K562 (cell line): Measurements from ENCODE around the gene RNASEH2A. TPM values are rescaled to one million over a fixed set of nuclear protein-coding genes. Genes with fewer than 3 reads are reported as not detected.

Experiments used
- BHLHE40 ChIP-seq: IDR thresholded peaks from 2 replicates; pipeline ENCODE4 v1.6.1; 2011; ENCODE audit warnings: low read length, improper control_type of control experiment
- CBX2 ChIP-seq: fragments of 200-600 bp; sonication (generic); IDR thresholded peaks from one replicate; pipeline ENCODE4 v1.6.1; 2012; ENCODE audit warnings: mild to moderate bottlenecking, low read length, inconsistent platforms; ENCODE audit not compliant: insufficient read depth, poor library complexity, severe bottlenecking
- CHCHD3 ChIP-seq: fragments of 250-450 bp; sonication (Bioruptor Pico); IDR thresholded peaks from 2 replicates; pipeline ENCODE4 v2.1.2; 2022; ENCODE audit warnings: mild to moderate bottlenecking
- EHMT2 ChIP-seq: fragments of 450-650 bp; IDR thresholded peaks from 2 replicates; pipeline ENCODE4 v1.6.1; 2018; ENCODE audit warnings: antibody characterized with exemption
- L3MBTL2 ChIP-seq: fragments of 450-650 bp; IDR thresholded peaks from 2 replicates; pipeline ENCODE4 v1.6.1; 2016; ENCODE audit warnings: mild to moderate bottlenecking, moderate library complexity
- MAFK ChIP-seq: IDR thresholded peaks from 2 replicates; pipeline ENCODE4 v1.6.1; 2011; ENCODE audit warnings: low read length, improper control_type of control experiment
- MIER1 ChIP-seq: fragments of 450-650 bp; IDR thresholded peaks from 2 replicates; pipeline ENCODE4 v1.6.1; 2016; ENCODE audit warnings: antibody characterized with exemption, mild to moderate bottlenecking, low read depth
- PCBP2 ChIP-seq: fragments of 200-400 bp; formaldehyde crosslinking; IDR thresholded peaks from 2 replicates; pipeline ENCODE4 v1.6.1; 2018; ENCODE audit warnings: low read length, low read depth, mild to moderate bottlenecking, moderate library complexity; ENCODE audit not compliant: poor library complexity, severe bottlenecking
- PML ChIP-seq: IDR thresholded peaks from 2 replicates; pipeline ENCODE4 v1.6.1; 2012; ENCODE audit warnings: low read length, inconsistent platforms
- POLR2B ChIP-seq: fragments of 450-650 bp; IDR thresholded peaks from 2 replicates; pipeline ENCODE4 v1.6.1; 2018; ENCODE audit warnings: low read depth; ENCODE audit not compliant: partially characterized antibody
- RUNX1 ChIP-seq: sonication (generic); IDR thresholded peaks from 2 replicates; pipeline ENCODE4 v1.6.1; 2016; ENCODE audit warnings: antibody characterized with exemption, low read depth
- SIN3A ChIP-seq, 2 experiments: fragments of 150-350 bp in 1 of 2; IDR thresholded peaks; 2 replicates each; pipeline ENCODE4 v1.6.1; 2011 to 2016; ENCODE audit warnings: borderline replicate concordance in 2 of 2, low read depth in 2 of 2, low read length in 2 of 2, mild to moderate bottlenecking in 2 of 2, moderate library complexity in 2 of 2; ENCODE audit not compliant: control insufficient read depth in 1 of 2
- TRIM24 ChIP-seq, 2 experiments: fragments of 450-650 bp; IDR thresholded peaks; 2 replicates each; pipeline ENCODE4 v1.6.1; 2016
- ZBED1 ChIP-seq: IDR thresholded peaks from 2 replicates; pipeline ENCODE4 v1.6.1; 2014
- ZNF212 ChIP-seq: fragments of 450-650 bp; formaldehyde crosslinking; IDR thresholded peaks from 2 replicates; pipeline ENCODE4 v1.4.0; 2020; ENCODE audit warnings: mild to moderate bottlenecking
- ZNF282 ChIP-seq: sonication (generic); formaldehyde crosslinking; IDR thresholded peaks from 2 replicates; pipeline ENCODE4 v1.8.1; 2023; ENCODE audit warnings: missing genetic modification reagents
- ZNF830 ChIP-seq: fragments of 250-450 bp; sonication (Bioruptor Pico); IDR thresholded peaks from 2 replicates; pipeline ENCODE4 v1.5.0; 2021; ENCODE audit warnings: mild to moderate bottlenecking
- polyA plus RNA-seq, 8 experiments: library from polyadenylated mRNA; depleted of rRNA in 4 of 8; stranded (reverse) in 5 of 8; unstranded in 3 of 8; fragments of >200 nt; fragmentation: Nextera tagmentation in 2 of 8; fragmentation: Illumina TruSeq in 1 of 8; extraction: Ambion mirVana in 2 of 8; extraction: Trizol in 1 of 8; gene quantifications; 2 replicates each; pipeline versions ENCODE4 v1.2.1 to v1.2.3, GENCODE V29; 2011 to 2014; ENCODE audit warnings: inconsistent platforms in 1 of 8, missing spikeins in 1 of 8
- total RNA-seq, 7 experiments: library from RNA; depleted of rRNA in 6 of 7; stranded (reverse); fragments of >200 nt in 6 of 7; fragmentation: Illumina TruSeq in 2 of 7; extraction: Trizol in 2 of 7; gene quantifications; 2 replicates each; pipeline versions ENCODE4 v1.2.1 to v1.2.3, GENCODE V29; 2011 to 2021; ENCODE audit warnings: low replicate concordance in 1 of 7
- TF ChIP-seq, protein P1 (sequence below): sonication (generic); formaldehyde crosslinking; IDR thresholded peaks from 2 replicates; pipeline ENCODE4 v1.9.0; 2022; ENCODE audit warnings: mild to moderate bottlenecking, missing genetic modification reagents
- TF ChIP-seq, protein P2 (sequence below): fragments of 450-650 bp; IDR thresholded peaks from 2 replicates; pipeline ENCODE4 v1.6.1; 2017; ENCODE audit warnings: antibody characterized with exemption, mild to moderate bottlenecking
- TF ChIP-seq, protein P3 (sequence below): fragments of 250-450 bp; sonication (Bioruptor Pico); IDR thresholded peaks from 2 replicates; pipeline ENCODE4 v1.4.0; 2020; ENCODE audit warnings: borderline replicate concordance
- TF ChIP-seq, protein P4 (sequence below): fragments of 450-650 bp; IDR thresholded peaks from 2 replicates; pipeline ENCODE4 v1.6.1; 2016; ENCODE audit warnings: antibody characterized with exemption

Gene RNASEH2A
- total and polyA plus RNA-seq, 9 of the 15 experiments (the other 6 are each of a cell fraction or from before 2014, with no cell fraction given) = 22.3 to 78.0 (median 61.7) TPM

DNA sequence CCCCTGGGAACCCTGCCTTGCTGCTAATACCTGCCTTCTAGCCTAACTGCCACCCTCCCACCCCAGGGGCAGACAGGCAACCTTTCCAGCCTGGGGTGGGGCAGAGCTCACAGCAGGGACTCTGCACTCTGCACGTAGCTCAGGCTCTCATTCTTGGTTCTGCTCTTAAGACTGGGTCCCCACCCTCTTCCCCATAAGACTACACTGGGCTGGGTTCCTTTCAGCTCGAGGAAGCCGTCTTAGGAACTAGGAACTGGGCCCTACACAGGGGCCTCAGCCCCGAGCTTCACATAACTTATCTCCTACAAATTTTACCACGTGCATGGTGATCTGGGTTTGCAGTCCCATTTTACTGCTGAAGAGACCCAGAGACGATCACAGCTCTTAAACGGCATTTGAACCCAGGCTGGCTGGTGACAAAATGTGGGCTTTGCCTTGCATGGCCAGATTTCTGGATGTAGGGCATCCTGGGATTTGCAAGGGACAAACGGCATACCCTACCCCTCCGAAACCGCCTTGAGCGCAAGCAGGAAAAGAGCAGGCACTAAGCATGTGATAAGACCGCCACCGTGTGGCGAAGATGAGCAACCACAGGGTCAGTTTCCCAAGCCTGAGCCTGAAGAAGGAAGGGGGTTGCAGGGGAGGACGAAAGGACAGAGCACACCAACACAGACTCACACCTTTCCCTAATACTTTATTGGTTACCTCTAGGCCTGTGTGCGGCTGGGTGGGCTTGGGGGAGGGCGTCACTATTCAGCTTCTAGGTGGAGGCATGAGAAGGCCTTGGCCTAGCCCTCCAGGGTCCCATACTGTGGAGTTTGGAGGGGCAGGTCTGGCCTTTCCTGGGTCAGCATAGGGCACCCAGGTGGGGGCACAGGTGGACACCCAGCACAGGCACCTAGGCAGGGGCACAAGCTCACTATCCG, 10.0 kb upstream of the RNASEH2A start (continued):
- TF ChIP-seq SIN3A (IDR thresholded peaks at IDR 0.05; ENCODE audit: borderline replicate concordance in 2 of 2, control insufficient read depth in 1 of 2, low read depth in 2 of 2, low read length in 2 of 2) = no peak; a peak in 1 of 4 replicates
- TF ChIP-seq CHCHD3 = no peak
- TF ChIP-seq TRIM24 (IDR thresholded peaks at IDR 0.05) = no peak
- no peak for TF ChIP-seq ZNF282 (CRISPR knock-in tag)
- TF ChIP-seq L3MBTL2 = peak; percentile 87
- TF ChIP-seq BHLHE40 = peak; percentile 17; the same call in 1 of the 2 replicates
- TF ChIP-seq ZBED1 = no peak
- TF ChIP-seq MIER1 = no peak
- TF ChIP-seq, protein P1, sequence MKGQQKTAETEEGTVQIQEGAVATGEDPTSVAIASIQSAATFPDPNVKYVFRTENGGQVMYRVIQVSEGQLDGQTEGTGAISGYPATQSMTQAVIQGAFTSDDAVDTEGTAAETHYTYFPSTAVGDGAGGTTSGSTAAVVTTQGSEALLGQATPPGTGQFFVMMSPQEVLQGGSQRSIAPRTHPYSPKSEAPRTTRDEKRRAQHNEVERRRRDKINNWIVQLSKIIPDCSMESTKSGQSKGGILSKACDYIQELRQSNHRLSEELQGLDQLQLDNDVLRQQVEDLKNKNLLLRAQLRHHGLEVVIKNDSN = peak; percentile 16; the same call in 1 of the 2 replicates
- no peak for TF ChIP-seq PCBP2
- TF ChIP-seq, protein P2, sequence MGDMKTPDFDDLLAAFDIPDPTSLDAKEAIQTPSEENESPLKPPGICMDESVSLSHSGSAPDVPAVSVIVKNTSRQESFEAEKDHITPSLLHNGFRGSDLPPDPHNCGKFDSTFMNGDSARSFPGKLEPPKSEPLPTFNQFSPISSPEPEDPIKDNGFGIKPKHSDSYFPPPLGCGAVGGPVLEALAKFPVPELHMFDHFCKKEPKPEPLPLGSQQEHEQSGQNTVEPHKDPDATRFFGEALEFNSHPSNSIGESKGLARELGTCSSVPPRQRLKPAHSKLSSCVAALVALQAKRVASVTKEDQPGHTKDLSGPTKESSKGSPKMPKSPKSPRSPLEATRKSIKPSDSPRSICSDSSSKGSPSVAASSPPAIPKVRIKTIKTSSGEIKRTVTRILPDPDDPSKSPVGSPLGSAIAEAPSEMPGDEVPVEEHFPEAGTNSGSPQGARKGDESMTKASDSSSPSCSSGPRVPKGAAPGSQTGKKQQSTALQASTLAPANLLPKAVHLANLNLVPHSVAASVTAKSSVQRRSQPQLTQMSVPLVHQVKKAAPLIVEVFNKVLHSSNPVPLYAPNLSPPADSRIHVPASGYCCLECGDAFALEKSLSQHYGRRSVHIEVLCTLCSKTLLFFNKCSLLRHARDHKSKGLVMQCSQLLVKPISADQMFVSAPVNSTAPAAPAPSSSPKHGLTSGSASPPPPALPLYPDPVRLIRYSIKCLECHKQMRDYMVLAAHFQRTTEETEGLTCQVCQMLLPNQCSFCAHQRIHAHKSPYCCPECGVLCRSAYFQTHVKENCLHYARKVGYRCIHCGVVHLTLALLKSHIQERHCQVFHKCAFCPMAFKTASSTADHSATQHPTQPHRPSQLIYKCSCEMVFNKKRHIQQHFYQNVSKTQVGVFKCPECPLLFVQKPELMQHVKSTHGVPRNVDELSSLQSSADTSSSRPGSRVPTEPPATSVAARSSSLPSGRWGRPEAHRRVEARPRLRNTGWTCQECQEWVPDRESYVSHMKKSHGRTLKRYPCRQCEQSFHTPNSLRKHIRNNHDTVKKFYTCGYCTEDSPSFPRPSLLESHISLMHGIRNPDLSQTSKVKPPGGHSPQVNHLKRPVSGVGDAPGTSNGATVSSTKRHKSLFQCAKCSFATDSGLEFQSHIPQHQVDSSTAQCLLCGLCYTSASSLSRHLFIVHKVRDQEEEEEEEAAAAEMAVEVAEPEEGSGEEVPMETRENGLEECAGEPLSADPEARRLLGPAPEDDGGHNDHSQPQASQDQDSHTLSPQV = peak; percentile 78
- no peak for TF ChIP-seq ZNF830 (CRISPR knock-in tag)
- no peak for TF ChIP-seq ZNF212 (CRISPR knock-in tag)
- TF ChIP-seq MAFK = no peak
- TF ChIP-seq RUNX1 = peak; percentile 46; the same call in 1 of the 2 replicates
- TF ChIP-seq POLR2B = peak; percentile 18
- no peak for TF ChIP-seq PML
- TF ChIP-seq, protein P3, sequence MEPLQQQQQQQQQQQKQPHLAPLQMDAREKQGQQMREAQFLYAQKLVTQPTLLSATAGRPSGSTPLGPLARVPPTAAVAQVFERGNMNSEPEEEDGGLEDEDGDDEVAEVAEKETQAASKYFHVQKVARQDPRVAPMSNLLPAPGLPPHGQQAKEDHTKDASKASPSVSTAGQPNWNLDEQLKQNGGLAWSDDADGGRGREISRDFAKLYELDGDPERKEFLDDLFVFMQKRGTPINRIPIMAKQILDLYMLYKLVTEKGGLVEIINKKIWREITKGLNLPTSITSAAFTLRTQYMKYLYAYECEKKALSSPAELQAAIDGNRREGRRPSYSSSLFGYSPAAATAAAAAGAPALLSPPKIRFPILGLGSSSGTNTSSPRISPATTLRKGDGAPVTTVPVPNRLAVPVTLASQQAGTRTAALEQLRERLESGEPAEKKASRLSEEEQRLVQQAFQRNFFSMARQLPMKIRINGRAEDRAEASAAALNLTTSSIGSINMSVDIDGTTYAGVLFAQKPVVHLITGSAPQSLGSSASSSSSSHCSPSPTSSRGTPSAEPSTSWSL (CRISPR knock-in tag) = no peak
- no peak for TF ChIP-seq CBX2
- no peak for TF ChIP-seq EHMT2
- TF ChIP-seq, protein P4, sequence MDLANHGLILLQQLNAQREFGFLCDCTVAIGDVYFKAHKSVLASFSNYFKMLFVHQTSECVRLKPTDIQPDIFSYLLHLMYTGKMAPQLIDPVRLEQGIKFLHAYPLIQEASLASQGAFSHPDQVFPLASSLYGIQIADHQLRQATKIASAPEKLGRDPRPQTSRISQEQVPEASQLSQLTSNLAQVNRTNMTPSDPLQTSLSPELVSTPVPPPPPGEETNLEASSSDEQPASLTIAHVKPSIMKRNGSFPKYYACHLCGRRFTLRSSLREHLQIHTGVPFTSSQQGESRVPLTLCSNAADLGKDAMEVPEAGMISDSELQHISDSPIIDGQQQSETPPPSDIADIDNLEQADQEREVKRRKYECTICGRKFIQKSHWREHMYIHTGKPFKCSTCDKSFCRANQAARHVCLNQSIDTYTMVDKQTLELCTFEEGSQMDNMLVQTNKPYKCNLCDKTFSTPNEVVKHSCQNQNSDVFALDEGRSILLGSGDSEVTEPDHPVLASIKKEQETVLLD = no peak
